HG03139 (cell line): ENCODE data around the gene BUB1B.
"Not testable (repeated sequence)": the region's sequence is repeated elsewhere in the genome, so short reads cannot be mapped to it uniquely, and the experiment has no call there.

Experiments
- ATAC-seq: cut with Tn5 transposase; IDR thresholded peaks from one replicate; pipeline ENCODE4 v1.9.1; 2021; ENCODE audit not compliant: unreplicated experiment

BUB1B gene

GRCh38 chr15:40160689-40161688 is at the start of gene BUB1B:
Gene BUB1B, plus strand, starts transcription at chr15:40161069. Its CDS starts 152 bp downstream, at chr15:40161221.
- peak; percentile 82 for ATAC-seq

- no peak for ATAC-seq
These were observed 49.0 kb upstream of the BUB1B start for GRCh38 chr15:40111888-40112287.

GRCh38 chr15:40112789-40113188 is 48.1 kb upstream of the BUB1B start:
- ATAC-seq: no peak

GRCh38 chr15:40114218-40114617 is 46.7 kb upstream of the BUB1B start:
- no peak for ATAC-seq

GRCh38 chr15:40115106-40115505 is 45.8 kb upstream of the BUB1B start:
- not testable (repeated sequence) for ATAC-seq

GRCh38 chr15:40115670-40116093 is 45.2 kb upstream of the BUB1B start:
- ATAC-seq: peak; percentile 92

GRCh38 chr15:40118473-40118872 is 42.4 kb upstream of the BUB1B start:
- no peak for ATAC-seq

GRCh38 chr15:40121911-40122638 is 38.8 kb upstream of the BUB1B start:
- ATAC-seq: no peak

- not testable (repeated sequence) for ATAC-seq
These were observed 37.9 kb upstream of the BUB1B start for GRCh38 chr15:40122989-40123388.

GRCh38 chr15:40123863-40124262 is 37.0 kb upstream of the BUB1B start:
- ATAC-seq: not testable (repeated sequence)

GRCh38 chr15:40124333-40124732 is 36.5 kb upstream of the BUB1B start:
- not testable (repeated sequence) for ATAC-seq

- not testable (repeated sequence) for ATAC-seq
These were observed 36.0 kb upstream of the BUB1B start for GRCh38 chr15:40124807-40125285.

GRCh38 chr15:40125950-40126349 is 34.9 kb upstream of the BUB1B start:
- no peak for ATAC-seq

- no peak for ATAC-seq
These were observed 31.9 kb upstream of the BUB1B start for GRCh38 chr15:40128766-40129660.

GRCh38 chr15:40130118-40130517 is 30.8 kb upstream of the BUB1B start:
- ATAC-seq: no peak

- ATAC-seq: no peak
These were observed 29.9 kb upstream of the BUB1B start for GRCh38 chr15:40130799-40131502.

GRCh38 chr15:40133544-40133943 is 27.3 kb upstream of the BUB1B start:
- no peak for ATAC-seq

- no peak for ATAC-seq
These were observed 26.0 kb upstream of the BUB1B start for GRCh38 chr15:40134885-40135284.

- ATAC-seq: not testable (repeated sequence)
These were observed 24.9 kb upstream of the BUB1B start for GRCh38 chr15:40135846-40136450.
